K562 (cell line): Measurements from ENCODE around the gene IQCE. TPM values are rescaled to one million over a fixed set of nuclear protein-coding genes. Genes with fewer than 3 reads are reported as not detected.

Source experiments
- CREB1 ChIP-seq, 2 experiments: sonication (generic) in 1 of 2; formaldehyde crosslinking in 1 of 2; IDR thresholded peaks; 2 replicates each; pipeline versions ENCODE4 v1.6.1 to v1.8.0; 2012 to 2022; ENCODE audit warnings: inconsistent platforms in 1 of 2, mild to moderate bottlenecking in 1 of 2, missing genetic modification reagents in 1 of 2, moderate library complexity in 1 of 2
- EGR1 ChIP-seq: fragments of 450-650 bp; conservative IDR thresholded peaks from 2 replicates; pipeline ENCODE4 v1.6.1; 2017; ENCODE audit warnings: mild to moderate bottlenecking
- FOXK1 ChIP-seq: sonication (generic); formaldehyde crosslinking; IDR thresholded peaks from 2 replicates; pipeline ENCODE4 v1.8.0; 2022; ENCODE audit warnings: missing genetic modification reagents, mild to moderate bottlenecking, borderline replicate concordance
- HDAC3 ChIP-seq: fragments of 450-650 bp; IDR thresholded peaks from 2 replicates; pipeline ENCODE4 v1.6.1; 2018; ENCODE audit warnings: borderline replicate concordance, mild to moderate bottlenecking, moderate library complexity; ENCODE audit not compliant: partially characterized antibody
- NFIX ChIP-seq: fragments of 250-450 bp; sonication (Bioruptor Pico); IDR thresholded peaks from 2 replicates; pipeline ENCODE4 v1.4.0; 2020; ENCODE audit warnings: low read depth, mild to moderate bottlenecking, moderate library complexity
- RAD21 ChIP-seq, 2 experiments: fragments of 250-450 bp in 1 of 2; fragments of 450-650 bp in 1 of 2; sonication (Bioruptor Pico) in 1 of 2; formaldehyde crosslinking in 1 of 2; IDR thresholded peaks in 1 of 2; conservative IDR thresholded peaks in 1 of 2; 2 replicates each; pipeline versions ENCODE4 v1.4.0 to v1.8.0; 2020 to 2022; ENCODE audit warnings: mild to moderate bottlenecking in 2 of 2, moderate library complexity in 1 of 2
- SMARCB1 ChIP-seq: IDR thresholded peaks from 2 replicates; pipeline ENCODE4 v1.6.1; 2011; ENCODE audit warnings: improper control_type of control experiment, low read depth; ENCODE audit not compliant: insufficient read length
- TEAD2 ChIP-seq: fragments of 450-650 bp; IDR thresholded peaks from 2 replicates; pipeline ENCODE4 v1.6.1; 2016; ENCODE audit warnings: missing genetic modification characterization, control low read depth, missing compliant biosample characterization
- ZFX ChIP-seq: sonication (generic); formaldehyde crosslinking; IDR thresholded peaks from 2 replicates; pipeline ENCODE4 v1.8.0; 2022; ENCODE audit warnings: mild to moderate bottlenecking, missing genetic modification reagents, moderate library complexity
- ZNF23 ChIP-seq: fragments of 250-450 bp; sonication (Bioruptor Pico); IDR thresholded peaks from 2 replicates; pipeline ENCODE4 v1.4.0; 2020; ENCODE audit warnings: mild to moderate bottlenecking
- ZNF253 ChIP-seq: fragments of 250-450 bp; sonication (Bioruptor Pico); conservative IDR thresholded peaks from 2 replicates; pipeline ENCODE4 v1.6.1; 2021; ENCODE audit warnings: mild to moderate bottlenecking
- polyA plus RNA-seq, 8 experiments: library from polyadenylated mRNA; depleted of rRNA in 4 of 8; stranded (reverse) in 5 of 8; unstranded in 3 of 8; fragments of >200 nt; fragmentation: Nextera tagmentation in 2 of 8; fragmentation: Illumina TruSeq in 1 of 8; extraction: Ambion mirVana in 2 of 8; extraction: Trizol in 1 of 8; gene quantifications; 2 replicates each; pipeline versions ENCODE4 v1.2.1 to v1.2.3, GENCODE V29; 2011 to 2014; ENCODE audit warnings: inconsistent platforms in 1 of 8, missing spikeins in 1 of 8
- total RNA-seq, 7 experiments: library from RNA; depleted of rRNA in 6 of 7; stranded (reverse); fragments of >200 nt in 6 of 7; fragmentation: Illumina TruSeq in 2 of 7; extraction: Trizol in 2 of 7; gene quantifications; 2 replicates each; pipeline versions ENCODE4 v1.2.1 to v1.2.3, GENCODE V29; 2011 to 2021; ENCODE audit warnings: low replicate concordance in 1 of 7
- TF ChIP-seq, protein P1 (sequence below), 2 experiments: IDR thresholded peaks; 2 replicates each; pipeline ENCODE4 v1.6.1; 2011; ENCODE audit warnings: borderline replicate concordance in 1 of 2, control low read depth in 1 of 2, low read depth in 1 of 2, low read length in 1 of 2, mild to moderate bottlenecking in 1 of 2, mixed read lengths in 1 of 2, moderate library complexity in 1 of 2; ENCODE audit not compliant: insufficient read depth in 1 of 2, insufficient read length in 1 of 2, poor library complexity in 1 of 2, severe bottlenecking in 1 of 2; ENCODE audit errors: extremely low read depth in 1 of 2
- TF ChIP-seq, protein P2 (sequence below), 2 experiments: fragments of 450-650 bp; conservative IDR thresholded peaks; 2 replicates each; pipeline ENCODE4 v1.6.1; 2017; ENCODE audit warnings: mild to moderate bottlenecking in 2 of 2, moderate library complexity in 2 of 2
- TF ChIP-seq, protein P3 (sequence below): sonication (generic); formaldehyde crosslinking; IDR thresholded peaks from 2 replicates; pipeline ENCODE4 v1.8.0; 2022; ENCODE audit warnings: missing genetic modification reagents, mild to moderate bottlenecking, borderline replicate concordance
- TF ChIP-seq, protein P4 (sequence below): sonication (generic); formaldehyde crosslinking; IDR thresholded peaks from 2 replicates; pipeline ENCODE4 v1.8.0; 2022; ENCODE audit warnings: missing genetic modification reagents, mild to moderate bottlenecking, borderline replicate concordance

IQCE gene
- total and polyA plus RNA-seq, 9 of the 15 experiments (the other 6 are each of a cell fraction or from before 2014, with no cell fraction given) = 0.18 to 8.5 (median 4.2) TPM

DNA sequence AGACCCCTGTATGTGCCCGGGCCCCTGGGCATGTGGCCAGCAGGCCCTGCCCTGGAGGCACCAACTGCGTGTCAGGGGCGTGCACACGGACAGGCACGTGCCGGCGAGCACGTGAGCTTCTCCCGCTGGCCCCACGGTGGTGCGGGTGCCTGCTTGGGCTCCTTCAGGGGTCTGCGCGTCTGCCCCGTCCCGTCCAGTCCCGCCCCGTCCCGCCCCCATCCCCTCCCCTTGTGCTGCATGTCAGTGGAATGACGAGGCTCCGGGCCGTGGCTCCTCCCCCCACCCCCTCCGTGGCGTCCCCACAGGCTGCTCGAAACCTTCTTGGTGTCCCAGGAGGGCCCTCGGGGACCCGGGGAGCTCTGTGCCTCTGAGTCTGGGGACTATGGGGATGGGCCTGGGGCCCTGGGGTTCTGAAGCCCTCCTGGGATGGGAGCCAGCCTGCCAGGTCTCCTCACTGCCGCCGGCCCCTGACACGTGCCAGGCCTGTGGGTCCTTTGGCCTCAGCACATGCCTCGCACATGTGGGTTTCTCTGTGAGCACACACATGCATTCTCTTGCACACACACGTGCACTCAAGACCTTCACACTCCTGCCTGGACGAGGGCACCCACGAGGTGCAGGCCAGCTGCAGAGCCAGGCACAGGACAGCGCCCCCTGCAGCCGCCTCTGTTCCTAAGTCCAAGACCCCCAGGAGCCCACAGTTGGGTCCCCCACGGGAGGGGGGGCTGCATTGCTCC is 101.7 kb downstream of the IQCE start (continued):
- TF ChIP-seq NFIX (CRISPR knock-in tag) (no peak), ZNF23 (CRISPR knock-in tag) (no peak), FOXK1 (CRISPR knock-in tag) (0 out of 2 replicates have a peak, but pooled peaks have one; percentile 53), CREB1 (IDR thresholded peaks at IDR 0.05) (no peak), CREB1 (CRISPR knock-in tag; IDR thresholded peaks at IDR 0.05) (0 out of 2 replicates have a peak, but pooled peaks have one; percentile 7), TEAD2 (tag) (no peak), EGR1 (no peak), RAD21 (CRISPR knock-in tag; conservative IDR thresholded peaks at IDR 0.05 in 1 of 2, IDR thresholded peaks at IDR 0.05 in 1 of 2) (peak in 1 of 2 experiments; percentile 39; a peak in 1 of 4 replicates), ZFX (CRISPR knock-in tag) (peak; percentile 40; the same call in 1 of the 2 replicates), SMARCB1 (no peak), ZNF253 (CRISPR knock-in tag) (no peak), HDAC3 (no peak)
- TF ChIP-seq, protein P1, sequence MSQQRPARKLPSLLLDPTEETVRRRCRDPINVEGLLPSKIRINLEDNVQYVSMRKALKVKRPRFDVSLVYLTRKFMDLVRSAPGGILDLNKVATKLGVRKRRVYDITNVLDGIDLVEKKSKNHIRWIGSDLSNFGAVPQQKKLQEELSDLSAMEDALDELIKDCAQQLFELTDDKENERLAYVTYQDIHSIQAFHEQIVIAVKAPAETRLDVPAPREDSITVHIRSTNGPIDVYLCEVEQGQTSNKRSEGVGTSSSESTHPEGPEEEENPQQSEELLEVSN (IDR thresholded peaks at IDR 0.05; ENCODE audit: borderline replicate concordance in 1 of 2, extremely low read depth in 1 of 2, insufficient read depth in 1 of 2, insufficient read length in 1 of 2, low read depth in 1 of 2, low read length in 1 of 2, poor library complexity in 1 of 2, severe bottlenecking in 1 of 2) = peak; percentile 86 to 87
- TF ChIP-seq, protein P2, sequence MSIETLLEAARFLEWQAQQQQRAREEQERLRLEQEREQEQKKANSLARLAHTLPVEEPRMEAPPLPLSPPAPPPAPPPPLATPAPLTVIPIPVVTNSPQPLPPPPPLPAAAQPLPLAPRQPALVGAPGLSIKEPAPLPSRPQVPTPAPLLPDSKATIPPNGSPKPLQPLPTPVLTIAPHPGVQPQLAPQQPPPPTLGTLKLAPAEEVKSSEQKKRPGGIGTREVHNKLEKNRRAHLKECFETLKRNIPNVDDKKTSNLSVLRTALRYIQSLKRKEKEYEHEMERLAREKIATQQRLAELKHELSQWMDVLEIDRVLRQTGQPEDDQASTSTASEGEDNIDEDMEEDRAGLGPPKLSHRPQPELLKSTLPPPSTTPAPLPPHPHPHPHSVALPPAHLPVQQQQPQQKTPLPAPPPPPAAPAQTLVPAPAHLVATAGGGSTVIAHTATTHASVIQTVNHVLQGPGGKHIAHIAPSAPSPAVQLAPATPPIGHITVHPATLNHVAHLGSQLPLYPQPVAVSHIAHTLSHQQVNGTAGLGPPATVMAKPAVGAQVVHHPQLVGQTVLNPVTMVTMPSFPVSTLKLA (conservative IDR thresholded peaks at IDR 0.05) = peak; percentile 46 to 48; a peak in 3 of 4 replicates
- TF ChIP-seq, protein P3, sequence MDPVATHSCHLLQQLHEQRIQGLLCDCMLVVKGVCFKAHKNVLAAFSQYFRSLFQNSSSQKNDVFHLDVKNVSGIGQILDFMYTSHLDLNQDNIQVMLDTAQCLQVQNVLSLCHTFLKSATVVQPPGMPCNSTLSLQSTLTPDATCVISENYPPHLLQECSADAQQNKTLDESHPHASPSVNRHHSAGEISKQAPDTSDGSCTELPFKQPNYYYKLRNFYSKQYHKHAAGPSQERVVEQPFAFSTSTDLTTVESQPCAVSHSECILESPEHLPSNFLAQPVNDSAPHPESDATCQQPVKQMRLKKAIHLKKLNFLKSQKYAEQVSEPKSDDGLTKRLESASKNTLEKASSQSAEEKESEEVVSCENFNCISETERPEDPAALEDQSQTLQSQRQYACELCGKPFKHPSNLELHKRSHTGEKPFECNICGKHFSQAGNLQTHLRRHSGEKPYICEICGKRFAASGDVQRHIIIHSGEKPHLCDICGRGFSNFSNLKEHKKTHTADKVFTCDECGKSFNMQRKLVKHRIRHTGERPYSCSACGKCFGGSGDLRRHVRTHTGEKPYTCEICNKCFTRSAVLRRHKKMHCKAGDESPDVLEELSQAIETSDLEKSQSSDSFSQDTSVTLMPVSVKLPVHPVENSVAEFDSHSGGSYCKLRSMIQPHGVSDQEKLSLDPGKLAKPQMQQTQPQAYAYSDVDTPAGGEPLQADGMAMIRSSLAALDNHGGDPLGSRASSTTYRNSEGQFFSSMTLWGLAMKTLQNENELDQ (CRISPR knock-in tag) = peak; percentile 34; the same call in 1 of the 2 replicates
- TF ChIP-seq, protein P4, sequence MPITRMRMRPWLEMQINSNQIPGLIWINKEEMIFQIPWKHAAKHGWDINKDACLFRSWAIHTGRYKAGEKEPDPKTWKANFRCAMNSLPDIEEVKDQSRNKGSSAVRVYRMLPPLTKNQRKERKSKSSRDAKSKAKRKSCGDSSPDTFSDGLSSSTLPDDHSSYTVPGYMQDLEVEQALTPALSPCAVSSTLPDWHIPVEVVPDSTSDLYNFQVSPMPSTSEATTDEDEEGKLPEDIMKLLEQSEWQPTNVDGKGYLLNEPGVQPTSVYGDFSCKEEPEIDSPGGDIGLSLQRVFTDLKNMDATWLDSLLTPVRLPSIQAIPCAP (CRISPR knock-in tag) = no peak
